NCI-H345 treated with DMSO at 0.1 percent for 48 hours (cell line): Measurements from ENCODE around the gene COMT.
"Not testable (repeated sequence)": the region's sequence is repeated elsewhere in the genome, so short reads cannot be mapped to it uniquely, and the experiment has no call there.

Experiments used
- DNase-seq: peaks from one replicate; lab custom pipeline; 2025; ENCODE audit not compliant: unreplicated experiment; lab: John Stamatoyannopoulos, UW

Gene COMT

DNA sequence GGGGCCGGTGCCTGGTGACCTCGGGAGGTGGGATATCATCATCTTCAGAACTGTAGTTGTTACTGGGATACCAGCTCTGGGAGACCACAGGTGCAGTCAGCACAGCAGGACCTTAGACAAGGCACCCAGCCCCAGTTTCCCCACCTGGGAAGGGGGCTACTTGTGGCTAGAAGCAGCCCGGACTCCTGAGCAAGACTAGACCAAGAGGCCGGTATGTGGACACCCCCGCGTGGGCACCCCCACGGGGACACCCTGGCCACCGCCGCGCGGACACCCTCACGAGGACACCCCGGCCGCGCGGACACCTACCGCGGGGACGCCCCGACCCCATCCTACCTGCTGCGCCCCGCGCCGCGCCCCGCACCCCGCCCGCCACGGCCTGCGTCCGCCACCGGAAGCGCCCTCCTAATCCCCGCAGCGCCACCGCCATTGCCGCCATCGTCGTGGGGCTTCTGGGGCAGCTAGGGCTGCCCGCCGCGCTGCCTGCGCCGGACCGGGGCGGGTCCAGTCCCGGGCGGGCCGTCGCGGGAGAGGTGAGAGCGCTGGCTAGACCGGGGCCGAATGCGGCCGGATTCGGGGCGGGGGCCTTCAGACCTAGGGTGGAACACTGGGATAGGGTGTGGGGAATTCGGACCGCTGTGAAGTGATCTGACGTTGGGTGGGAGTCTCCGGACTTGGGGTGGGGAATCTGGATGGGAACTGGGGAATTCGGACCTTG is at the start of gene COMT, which contains the start of gene TXNRD2:
TSS of gene COMT (plus strand) at position 408 of the 718 bp plus-strand sequence. CDS start 20,755 bp downstream, outside the sequence.
TSS of gene TXNRD2 (minus strand) at position 454 of the 718 bp plus-strand sequence. CDS start at position 439, 15 bp downstream.
- DNase-seq = no peak

DNA sequence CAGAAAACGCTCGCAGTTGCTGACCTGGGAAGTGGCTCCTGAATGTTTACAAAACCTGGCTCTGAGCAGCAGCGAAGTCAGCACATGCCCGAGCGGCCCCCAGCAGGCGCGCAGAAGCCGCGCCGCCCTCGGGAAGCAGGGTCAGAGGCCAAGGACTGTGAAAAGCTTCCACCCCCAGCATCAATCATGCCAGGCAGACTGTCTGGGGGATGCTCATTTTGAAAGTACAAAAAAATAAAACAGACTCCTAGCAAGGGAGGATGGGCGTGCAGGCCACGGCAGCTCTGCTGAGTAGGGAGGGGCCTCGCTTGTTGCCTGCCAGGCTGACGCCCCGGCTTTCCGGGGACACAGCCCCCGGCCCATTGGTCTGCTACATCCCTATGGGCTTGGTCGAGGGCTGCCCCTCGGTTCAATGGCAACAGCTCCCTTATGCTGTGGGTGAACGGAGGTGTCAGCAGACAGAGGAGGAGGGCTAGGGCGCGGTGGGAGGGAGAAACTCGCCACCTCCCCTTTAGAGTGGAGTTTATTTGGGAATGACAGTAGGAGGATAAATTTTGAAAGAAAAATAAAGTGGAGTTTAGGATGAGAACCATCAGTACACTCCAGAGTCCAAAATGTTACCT is 49.2 kb upstream of the COMT start:
- no peak for DNase-seq

- DNase-seq = no peak
Observed at GRCh38 chr22:19892925-19893324, 48.6 kb upstream of the COMT start.

- no peak for DNase-seq
Observed at GRCh38 chr22:19893363-19893762, 48.2 kb upstream of the COMT start.

DNA sequence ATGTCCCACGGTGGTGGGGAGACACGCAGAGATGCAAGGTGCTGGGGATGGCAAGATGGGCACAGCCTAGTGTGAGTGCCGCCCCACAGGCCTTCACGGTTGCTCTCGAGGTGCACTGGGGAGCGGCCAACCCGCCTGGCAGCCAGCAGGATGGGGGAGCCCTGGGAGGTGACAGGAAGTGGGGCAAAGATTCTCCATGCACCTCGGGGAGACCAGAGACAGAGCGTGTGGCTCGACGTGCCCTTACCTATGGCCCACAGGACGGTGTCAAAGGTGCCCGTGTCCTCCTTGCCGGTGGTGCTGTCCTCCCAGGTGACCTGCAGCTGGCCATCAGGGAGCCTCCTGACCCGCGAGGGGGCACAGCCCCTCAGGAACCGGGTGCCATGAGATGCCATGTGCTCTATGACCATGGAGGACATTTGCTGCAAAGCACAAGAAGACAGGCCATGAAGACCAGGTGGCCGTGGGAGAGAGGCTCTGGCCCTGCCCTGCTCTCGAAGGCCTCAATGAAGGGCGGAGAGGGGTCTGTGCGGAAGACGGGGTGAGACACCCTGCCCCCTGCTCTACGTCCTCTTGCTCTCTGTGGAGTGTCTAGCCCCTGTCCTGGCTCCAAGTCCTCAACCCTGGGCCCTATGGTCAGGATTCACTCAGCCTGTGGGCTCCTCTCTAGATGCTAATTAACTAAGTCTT is 46.3 kb upstream of the COMT start:
- no peak for DNase-seq

- no peak for DNase-seq
Observed at GRCh38 chr22:19896665-19897355, 44.8 kb upstream of the COMT start.

- DNase-seq = no peak
Observed at GRCh38 chr22:19897726-19898125, 43.8 kb upstream of the COMT start.

DNA sequence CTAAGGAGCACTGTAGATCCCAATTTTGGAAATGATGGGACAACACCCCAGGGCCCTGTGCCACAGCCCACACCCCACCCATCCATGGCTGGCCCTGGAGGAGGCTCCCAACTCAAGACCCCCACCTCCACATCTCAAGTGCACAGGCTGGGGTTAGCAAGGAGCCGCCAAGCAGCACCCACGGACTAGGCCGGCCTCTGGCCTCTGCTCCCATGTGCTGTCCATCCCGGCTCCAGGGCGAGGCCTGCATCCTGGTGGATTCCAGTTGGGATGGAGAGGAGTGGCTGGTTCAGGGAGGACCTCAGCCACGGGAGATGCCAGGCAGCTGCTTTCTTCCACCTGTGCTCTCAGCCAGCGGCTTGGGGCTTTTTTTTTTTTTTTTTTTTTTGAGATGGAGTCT is 43.4 kb upstream of the COMT start:
- DNase-seq = no peak

- DNase-seq = no peak
Observed at GRCh38 chr22:19898831-19899567, 42.6 kb upstream of the COMT start.

DNA sequence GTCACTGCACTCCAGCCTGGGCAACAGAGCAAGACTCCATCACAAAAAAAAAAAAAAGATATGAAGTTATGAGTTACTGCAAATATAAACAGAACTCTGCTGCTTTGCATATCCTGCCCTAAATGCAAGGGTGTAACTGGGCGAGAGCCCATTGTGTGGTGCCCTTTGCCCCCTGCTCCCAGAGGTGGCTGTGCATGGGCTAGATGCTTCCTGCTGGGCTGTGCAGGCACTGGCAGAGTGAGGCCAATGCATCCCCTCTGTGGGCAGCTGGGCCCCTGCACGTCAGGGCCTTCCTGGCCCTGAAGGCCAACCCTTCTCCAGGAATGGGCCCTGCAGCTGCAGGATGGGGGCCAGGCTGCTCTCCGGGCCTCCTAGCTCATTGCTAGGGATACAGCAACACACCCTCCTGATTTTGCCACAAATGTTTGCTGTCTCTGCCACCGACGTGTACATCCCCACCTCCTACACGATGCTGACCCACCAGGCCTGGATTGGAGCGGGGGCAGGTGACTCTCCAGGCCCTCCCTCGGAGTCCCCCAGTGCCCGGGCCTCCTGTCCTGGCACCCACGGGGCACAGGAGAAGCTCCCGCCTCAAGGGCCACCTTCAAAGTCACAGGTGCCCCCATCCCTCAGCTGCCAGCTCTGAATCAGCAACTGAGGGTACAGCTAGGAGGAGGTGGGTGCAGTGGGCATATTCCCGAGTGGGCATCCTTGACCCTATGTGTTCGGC is 40.7 kb upstream of the COMT start:
- DNase-seq = no peak

- DNase-seq = no peak
Observed at GRCh38 chr22:19901577-19902244, 39.9 kb upstream of the COMT start.

- DNase-seq = peak; percentile 77
Observed at GRCh38 chr22:19902245-19902715, 39.3 kb upstream of the COMT start.

GRCh38 chr22:19903031-19903430 is 38.5 kb upstream of the COMT start:
- no peak for DNase-seq

DNA sequence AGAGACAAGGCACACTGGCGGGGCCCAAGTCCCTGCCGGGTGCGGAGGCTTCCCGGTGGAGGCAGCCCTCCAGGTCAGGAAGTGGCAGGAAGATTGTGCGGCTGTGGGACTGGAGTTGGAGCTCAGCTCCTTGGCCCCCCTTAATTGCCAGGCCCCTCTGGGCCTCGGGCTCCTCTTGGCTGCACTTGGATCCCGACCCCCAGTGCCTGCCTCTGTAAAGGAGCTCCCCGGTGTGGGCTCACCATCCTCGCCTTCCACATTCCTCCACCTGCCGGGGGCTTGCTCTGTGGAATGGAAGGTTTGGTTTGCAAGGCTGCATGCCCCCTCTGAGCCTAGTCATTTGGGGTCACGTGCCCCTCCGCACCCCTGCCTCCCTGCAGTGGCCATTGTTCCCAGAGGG is 38.1 kb upstream of the COMT start:
- DNase-seq = no peak

DNA sequence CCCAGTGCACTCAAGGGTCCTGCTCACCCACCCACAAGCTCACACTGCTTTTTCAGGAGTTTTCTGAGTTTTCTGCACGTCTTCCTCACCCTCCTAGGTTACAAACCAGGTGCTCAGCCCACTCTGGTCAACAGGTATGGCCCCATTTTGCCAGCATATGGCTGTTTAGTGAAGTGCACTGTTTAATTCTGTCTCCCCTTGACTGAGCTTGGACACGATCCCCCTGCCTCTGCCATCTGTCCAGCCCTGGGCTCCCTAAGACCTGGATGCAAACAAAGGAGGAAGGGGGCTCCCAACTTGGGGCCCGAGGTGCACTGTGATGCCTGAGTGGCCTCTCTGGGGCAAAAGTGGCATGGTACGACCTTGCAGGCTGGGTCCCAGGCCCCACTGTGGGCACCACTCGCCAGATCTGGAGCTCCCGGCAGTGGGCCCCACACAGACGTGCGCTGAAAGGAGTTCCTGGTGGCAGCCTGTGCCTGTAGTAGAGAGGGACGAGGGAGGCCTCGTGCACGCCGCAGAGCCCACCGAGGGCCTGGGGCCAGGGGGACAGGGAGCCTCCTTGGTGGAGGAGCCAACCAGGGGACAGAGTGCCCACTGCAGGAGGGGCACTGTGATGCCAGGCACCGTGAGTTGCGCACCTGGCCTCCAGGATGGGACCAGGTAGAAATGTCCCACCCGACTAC is 37.3 kb upstream of the COMT start:
- no peak for DNase-seq

GRCh38 chr22:19904935-19905334 is 36.6 kb upstream of the COMT start:
- DNase-seq = no peak

- no peak for DNase-seq
Observed at GRCh38 chr22:19905347-19906276, 36.0 kb upstream of the COMT start.

DNA sequence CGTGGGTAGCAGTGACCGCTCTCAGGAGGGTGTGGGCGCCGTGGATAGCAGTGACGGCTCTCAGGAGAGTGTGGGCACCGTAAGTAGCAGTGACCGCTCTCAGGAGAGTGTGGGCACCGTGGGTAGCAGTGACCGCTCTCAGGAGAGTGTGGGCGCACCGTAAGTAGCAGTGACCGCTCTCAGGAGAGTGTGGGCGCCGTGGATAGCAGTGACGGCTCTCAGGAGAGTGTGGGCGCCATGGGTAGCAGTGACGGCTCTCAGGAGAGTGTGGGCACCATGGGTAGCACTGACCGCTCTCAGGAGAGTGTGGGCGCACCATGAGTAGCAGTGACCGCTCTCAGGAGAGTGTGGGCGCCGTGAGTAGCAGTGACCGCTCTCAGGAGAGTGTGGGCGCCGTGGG is 34.7 kb upstream of the COMT start:
- not testable (repeated sequence) for DNase-seq
